OCI-LY1 (cell line): ENCODE data around the gene INSYN1.

Experiments
- H2AFZ ChIP-seq: fragments of 200-600 bp; sonication (generic), shearing (Covaris generic); 2 replicates; pipeline ENCODE4 v1.6.0; 2014; ENCODE audit warnings: antibody characterized with exemption, mild to moderate bottlenecking, low read length
- H3F3A ChIP-seq: fragments of 200-600 bp; sonication (generic), shearing (Covaris generic); 2 replicates; pipeline ENCODE4 v1.6.0; 2014; ENCODE audit warnings: mild to moderate bottlenecking, antibody characterized with exemption, low read length, moderate library complexity; ENCODE audit not compliant: insufficient read depth
- H3K27ac ChIP-seq: fragments of 200-600 bp; sonication (generic); 2 replicates; pipeline ENCODE4 v1.5.1; 2014; ENCODE audit warnings: low read length, mixed run types, mild to moderate bottlenecking, low read depth; ENCODE audit not compliant: poor library complexity, severe bottlenecking
- H3K27me3 ChIP-seq: fragments of 200-600 bp; sonication (generic); 2 replicates; pipeline ENCODE4 v1.6.0; 2014; ENCODE audit warnings: antibody characterized with exemption, mild to moderate bottlenecking, low read length, moderate library complexity; ENCODE audit not compliant: insufficient read depth
- H3K36me3 ChIP-seq: fragments of 200-600 bp; sonication (generic); 2 replicates; pipeline ENCODE4 v1.6.1; 2014; ENCODE audit warnings: mild to moderate bottlenecking, antibody characterized with exemption, low read length, moderate library complexity, mixed read lengths; ENCODE audit not compliant: insufficient read depth
- H3K4me1 ChIP-seq: fragments of 200-600 bp; sonication (generic); 2 replicates; pipeline ENCODE4 v1.5.1; 2014; ENCODE audit warnings: mild to moderate bottlenecking, low read length, moderate library complexity; ENCODE audit not compliant: insufficient read depth, severe bottlenecking
- H3K4me2 ChIP-seq: fragments of 200-600 bp; sonication (generic), shearing (Covaris generic); 2 replicates; pipeline ENCODE4 v1.6.1; 2014; ENCODE audit warnings: low read length
- H3K4me3 ChIP-seq: fragments of 200-600 bp; sonication (generic); 2 replicates; pipeline ENCODE4 v1.5.1; 2014; ENCODE audit warnings: low read length, low read depth, mild to moderate bottlenecking, mixed read lengths; ENCODE audit not compliant: poor library complexity, severe bottlenecking
- H3K79me2 ChIP-seq: fragments of 200-600 bp; shearing (Covaris generic); 2 replicates; pipeline ENCODE4 v1.6.1; 2016; ENCODE audit warnings: mixed run types, low read length, mixed read lengths; ENCODE audit not compliant: insufficient read depth
- H3K9ac ChIP-seq: fragments of 200-600 bp; sonication (generic), shearing (Covaris generic); 2 replicates; pipeline ENCODE4 v1.6.1; 2014; ENCODE audit warnings: mild to moderate bottlenecking, low read length, mixed read lengths
- H3K9me2 ChIP-seq: fragments of 200-600 bp; sonication (generic), shearing (Covaris generic); 2 replicates; pipeline ENCODE4 v1.6.1; 2014; ENCODE audit warnings: low read depth, mild to moderate bottlenecking, low read length, mixed read lengths
- H3K9me3 ChIP-seq: fragments of 200-600 bp; shearing (Covaris generic); 2 replicates; pipeline ENCODE4 v1.6.1; 2014; ENCODE audit warnings: low read length, mixed read lengths
- H4K20me1 ChIP-seq: fragments of 200-600 bp; sonication (generic), shearing (Covaris generic); 2 replicates; pipeline ENCODE4 v1.6.0; 2016; ENCODE audit warnings: mild to moderate bottlenecking, low read length; ENCODE audit not compliant: insufficient read depth
- CTCF ChIP-seq: fragments of 200-600 bp; sonication (generic), shearing (Covaris generic); IDR thresholded peaks from 2 replicates; pipeline ENCODE4 v1.5.1; 2017; ENCODE audit warnings: mild to moderate bottlenecking, antibody characterized with exemption, low read length, moderate library complexity, mixed read lengths
- EZH2 ChIP-seq: fragments of 200-600 bp; sonication (generic), shearing (Covaris generic); IDR thresholded peaks from 2 replicates; pipeline ENCODE4 v1.8.0; 2017; ENCODE audit warnings: borderline replicate concordance, mixed run types, mild to moderate bottlenecking, antibody characterized with exemption, low read length, moderate library complexity, mixed read lengths

Gene INSYN1

DNA sequence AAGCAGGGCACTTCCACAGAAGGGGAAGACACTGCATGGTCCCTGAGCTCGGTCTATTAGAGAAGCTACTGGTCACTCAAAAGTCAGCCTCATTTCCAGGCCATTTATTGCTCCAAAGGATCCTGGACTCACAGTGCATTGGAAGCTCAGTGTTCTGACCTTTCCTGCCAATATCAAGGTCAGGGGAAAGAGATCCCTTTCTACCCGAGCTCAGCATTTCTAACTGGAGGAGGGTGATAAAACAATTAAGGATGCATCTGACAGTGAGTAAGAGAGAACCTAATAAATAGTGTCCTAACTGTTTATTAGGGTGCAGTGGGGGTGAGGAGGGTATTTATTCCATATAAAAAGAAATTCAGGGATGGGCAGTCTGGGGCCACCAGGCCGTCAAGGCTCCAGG lies 26.8 kb upstream of the INSYN1 start:
- TF ChIP-seq EZH2 (no peak), CTCF (no peak)
- no peaks in the 10 kb centered on the region for H4K20me1 ChIP-seq
- no peaks in the 10 kb centered on the region for H3K36me3 ChIP-seq
- no peak overlapping the region for H3K27ac ChIP-seq
- no peaks in the 10 kb centered on the region for H3K4me1 ChIP-seq
- no peaks in the 10 kb centered on the region for H3K9me3 ChIP-seq
- no peak overlapping the region for H3K4me2 ChIP-seq
- H3K9ac ChIP-seq = no peak overlapping the region
- no peaks in the 10 kb centered on the region for H3K9me2 ChIP-seq
- H3K4me3 ChIP-seq = no peak overlapping the region
- H3K79me2 ChIP-seq = no peaks in the 10 kb centered on the region
- H3K27me3 ChIP-seq = 0 out of 2 replicates have a peak, but pooled peaks cover 4% of the 10 kb centered on the region
- no peak overlapping the region for H2AFZ ChIP-seq
- H3F3A ChIP-seq = no peaks in the 10 kb centered on the region

- no peaks in the 10 kb centered on the region for H4K20me1 ChIP-seq
- H3K4me1 ChIP-seq = no peaks in the 10 kb centered on the region
- no peak overlapping the region for H3K4me3 ChIP-seq
- H2AFZ ChIP-seq = no peak overlapping the region
- H3K9me2 ChIP-seq = no peaks in the 10 kb centered on the region
- no peaks in the 10 kb centered on the region for H3K9me3 ChIP-seq
- H3K36me3 ChIP-seq = no peaks in the 10 kb centered on the region
- 0 out of 2 replicates have a peak, but pooled peaks cover 7% of the 10 kb centered on the region for H3K27me3 ChIP-seq
- H3K27ac ChIP-seq = no peak overlapping the region
- H3K4me2 ChIP-seq = no peak overlapping the region
- H3K9ac ChIP-seq = no peak overlapping the region
- no peaks in the 10 kb centered on the region for H3K79me2 ChIP-seq
- no peak for TF ChIP-seq EZH2
- no peak for TF ChIP-seq CTCF
- no peaks in the 10 kb centered on the region for H3F3A ChIP-seq
Measured at GRCh38 chr15:73777741-73778140, 24.6 kb upstream of the INSYN1 start.

- H4K20me1 ChIP-seq = no peaks in the 10 kb centered on the region
- H3K79me2 ChIP-seq = no peaks in the 10 kb centered on the region
- H3K4me2 ChIP-seq = no peak overlapping the region
- no peaks in the 10 kb centered on the region for H3K9me3 ChIP-seq
- H3K4me1 ChIP-seq = no peaks in the 10 kb centered on the region
- TF ChIP-seq EZH2 (no peak), CTCF (no peak)
- H3K27ac ChIP-seq = no peak overlapping the region
- H3K9ac ChIP-seq = no peak overlapping the region
- no peak overlapping the region for H2AFZ ChIP-seq
- no peaks in the 10 kb centered on the region for H3F3A ChIP-seq
- H3K4me3 ChIP-seq = no peak overlapping the region
- no peaks in the 10 kb centered on the region for H3K9me2 ChIP-seq
- H3K27me3 ChIP-seq = 0 out of 2 replicates have a peak, but pooled peaks cover 3% of the 10 kb centered on the region
- no peaks in the 10 kb centered on the region for H3K36me3 ChIP-seq
Measured at GRCh38 chr15:73773428-73773827, 20.3 kb upstream of the INSYN1 start.
